GM19397 (cell line): ENCODE results near the gene TPP1.

ENCODE experiments used
- ATAC-seq: cut with Tn5 transposase; IDR thresholded peaks from one replicate; pipeline ENCODE4 v1.9.1; 2021; ENCODE audit warnings: mild to moderate bottlenecking, moderate library complexity; ENCODE audit not compliant: unreplicated experiment

TPP1 gene

GRCh38 chr11:6612213-6613041 is 6.8 kb downstream of the TPP1 start, which contains the start of gene TAF10:
Gene TAF10, minus strand, starts transcription at chr11:6612216. Its CDS starts 27 bp downstream, at chr11:6612189.
- peak; percentile 91 for ATAC-seq

DNA sequence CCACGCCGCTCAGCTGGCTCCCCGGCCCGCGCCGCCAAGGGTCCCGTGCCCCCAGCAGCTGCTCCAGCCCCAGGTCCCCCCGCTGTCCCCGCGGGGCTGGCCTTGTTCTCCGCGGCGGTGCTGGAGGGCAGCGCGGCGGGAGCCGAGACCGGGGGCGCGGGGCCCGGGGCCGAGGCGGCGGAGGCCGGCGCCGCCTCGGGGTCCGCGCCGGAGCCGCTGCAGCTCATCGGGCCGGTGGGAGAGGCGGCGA is 7.3 kb downstream of the TPP1 start:
- ATAC-seq = peak; percentile 22

GRCh38 chr11:6611092-6611962 is 7.9 kb downstream of the TPP1 start:
- no peak for ATAC-seq

DNA sequence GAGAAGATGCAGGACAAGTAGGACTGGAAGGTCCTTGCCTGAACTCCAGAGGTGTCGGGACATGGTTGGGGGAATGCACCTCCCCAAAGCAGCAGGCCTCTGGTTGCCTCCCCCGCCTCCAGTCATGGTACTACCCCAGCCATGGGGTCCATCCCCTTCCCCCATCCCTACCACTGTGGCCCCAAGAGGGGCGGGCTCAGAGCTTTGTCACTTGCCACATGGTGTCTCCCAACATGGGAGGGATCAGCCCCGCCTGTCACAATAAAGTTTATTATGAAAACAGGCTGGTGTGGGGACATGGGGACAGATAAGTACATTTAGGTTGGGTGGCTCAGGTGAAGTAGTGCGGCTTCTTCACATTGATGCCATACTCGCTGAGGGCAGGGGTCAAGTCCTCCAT is 8.6 kb downstream of the TPP1 start:
- no peak for ATAC-seq

DNA sequence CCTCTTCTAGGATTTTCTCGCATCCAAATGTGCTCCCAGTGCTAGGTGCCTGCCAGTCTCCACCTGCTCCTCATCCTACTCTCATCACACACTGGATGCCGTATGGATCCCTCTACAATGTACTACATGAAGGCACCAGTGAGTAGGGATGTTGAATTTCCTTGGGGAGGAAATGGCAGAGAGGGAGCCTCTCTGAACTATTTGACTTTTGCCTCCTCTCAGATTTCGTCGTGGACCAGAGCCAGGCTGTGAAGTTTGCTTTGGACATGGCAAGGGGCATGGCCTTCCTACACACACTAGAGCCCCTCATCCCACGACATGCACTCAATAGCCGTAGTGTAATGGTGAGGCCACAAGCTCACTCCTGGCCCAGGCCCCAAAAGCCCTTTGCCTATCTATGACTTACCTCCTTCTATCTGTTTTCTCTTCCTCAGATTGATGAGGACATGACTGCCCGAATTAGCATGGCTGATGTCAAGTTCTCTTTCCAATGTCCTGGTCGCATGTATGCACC is 9.7 kb downstream of the TPP1 start:
- no peak for ATAC-seq

DNA sequence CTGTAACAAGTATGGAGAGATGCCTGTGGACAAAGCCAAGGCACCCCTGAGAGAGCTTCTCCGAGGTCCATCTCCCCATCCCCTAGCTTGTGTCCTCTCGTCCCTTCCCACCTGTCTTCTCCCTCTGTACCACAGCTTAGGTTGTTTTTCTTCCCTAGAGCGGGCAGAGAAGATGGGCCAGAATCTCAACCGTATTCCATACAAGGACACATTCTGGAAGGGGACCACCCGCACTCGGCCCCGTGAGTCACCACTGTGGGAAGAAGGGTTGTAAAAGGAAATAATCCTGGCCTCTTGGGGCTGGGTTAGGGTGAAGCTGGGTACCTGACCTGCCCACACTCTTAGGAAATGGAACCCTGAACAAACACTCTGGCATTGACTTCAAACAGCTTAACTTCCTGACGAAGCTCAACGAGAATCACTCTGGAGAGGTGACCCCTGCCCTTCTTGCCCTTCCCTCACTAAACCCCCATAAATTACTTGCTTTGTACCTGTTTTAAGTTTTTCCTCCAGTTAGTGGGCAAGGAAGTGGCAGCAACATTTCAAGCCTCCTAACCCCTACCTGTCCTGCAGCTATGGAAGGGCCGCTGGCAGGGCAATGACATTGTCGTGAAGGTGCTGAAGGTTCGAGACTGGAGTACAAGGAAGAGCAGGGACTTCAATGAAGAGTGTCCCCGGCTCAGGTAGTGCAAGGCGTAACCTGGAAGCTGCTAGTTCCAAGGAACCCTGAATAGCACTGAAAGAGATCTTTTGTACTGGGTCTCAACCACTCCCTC is 10.3 kb downstream of the TPP1 start:
- ATAC-seq = no peak

DNA sequence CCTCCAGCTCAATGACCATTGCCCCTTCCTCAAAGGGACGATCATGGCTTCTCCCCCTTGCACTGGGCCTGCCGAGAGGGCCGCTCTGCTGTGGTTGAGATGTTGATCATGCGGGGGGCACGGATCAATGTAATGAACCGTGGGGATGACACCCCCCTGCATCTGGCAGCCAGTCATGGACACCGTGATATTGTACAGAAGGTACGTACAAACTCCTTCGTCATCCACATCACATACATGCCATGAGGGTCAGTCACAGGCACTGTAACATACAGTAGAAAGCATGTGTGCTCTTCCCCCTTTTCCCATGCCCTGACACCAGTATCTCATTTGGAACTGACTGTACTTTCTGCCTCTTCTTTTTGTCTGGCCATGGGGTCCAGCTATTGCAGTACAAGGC is 11.2 kb downstream of the TPP1 start:
- no peak for ATAC-seq

GRCh38 chr11:6607190-6607795 is 11.9 kb downstream of the TPP1 start:
- no peak for ATAC-seq

DNA sequence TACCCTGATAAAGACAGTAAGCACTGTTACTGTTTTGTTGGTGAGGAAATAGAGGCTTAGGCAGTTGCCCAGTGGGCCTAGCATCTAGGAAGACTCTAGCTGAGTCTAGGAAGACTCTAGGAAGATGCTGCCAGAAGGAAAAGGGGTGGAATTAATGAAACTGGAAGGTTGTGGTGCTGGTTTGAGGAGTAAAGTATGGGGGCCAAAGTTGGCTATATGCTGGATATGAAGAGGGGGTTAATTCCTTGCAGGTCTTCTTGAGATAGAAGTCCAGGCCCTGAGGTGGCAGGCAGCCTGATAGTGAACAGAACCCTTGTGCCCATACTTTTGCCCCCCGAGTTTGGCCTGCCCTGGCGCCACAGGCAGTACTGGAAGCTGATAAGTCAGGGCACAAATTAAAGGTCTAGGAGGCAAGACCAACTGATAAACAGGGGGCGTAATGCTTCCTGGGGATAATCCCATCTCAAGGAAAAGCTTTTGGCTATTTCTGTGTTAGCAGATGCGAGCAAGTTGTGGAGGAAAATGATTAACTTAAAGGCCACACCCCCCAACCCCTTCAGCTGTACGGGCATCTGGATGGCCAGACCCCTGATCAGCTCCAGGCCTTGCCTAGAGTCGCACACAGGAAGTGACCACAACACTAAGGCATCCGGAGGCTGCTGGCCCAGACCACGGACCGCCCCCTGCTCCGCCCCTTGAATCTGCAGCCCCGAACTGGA is 12.6 kb downstream of the TPP1 start:
- ATAC-seq = peak; percentile 44

DNA sequence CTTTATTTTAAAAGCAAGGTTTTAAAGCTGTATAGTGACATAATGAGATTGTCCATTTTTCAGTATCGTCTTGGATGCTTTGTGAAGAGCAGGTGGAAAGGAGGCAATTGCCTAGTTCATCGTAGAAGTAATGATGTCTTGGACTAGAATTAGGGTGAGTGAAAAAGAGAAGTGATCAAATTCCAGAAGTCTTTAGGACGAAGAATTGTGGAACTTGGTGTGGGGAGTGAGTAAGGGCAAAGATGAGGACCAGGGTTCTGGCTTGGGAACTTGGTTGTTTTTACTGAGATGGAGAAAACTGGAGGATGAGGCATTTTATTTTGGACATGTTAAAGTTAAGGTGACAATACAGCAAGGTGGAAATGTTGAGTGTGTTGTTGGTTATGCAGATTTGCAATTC is 14.4 kb downstream of the TPP1 start:
- no peak for ATAC-seq

DNA sequence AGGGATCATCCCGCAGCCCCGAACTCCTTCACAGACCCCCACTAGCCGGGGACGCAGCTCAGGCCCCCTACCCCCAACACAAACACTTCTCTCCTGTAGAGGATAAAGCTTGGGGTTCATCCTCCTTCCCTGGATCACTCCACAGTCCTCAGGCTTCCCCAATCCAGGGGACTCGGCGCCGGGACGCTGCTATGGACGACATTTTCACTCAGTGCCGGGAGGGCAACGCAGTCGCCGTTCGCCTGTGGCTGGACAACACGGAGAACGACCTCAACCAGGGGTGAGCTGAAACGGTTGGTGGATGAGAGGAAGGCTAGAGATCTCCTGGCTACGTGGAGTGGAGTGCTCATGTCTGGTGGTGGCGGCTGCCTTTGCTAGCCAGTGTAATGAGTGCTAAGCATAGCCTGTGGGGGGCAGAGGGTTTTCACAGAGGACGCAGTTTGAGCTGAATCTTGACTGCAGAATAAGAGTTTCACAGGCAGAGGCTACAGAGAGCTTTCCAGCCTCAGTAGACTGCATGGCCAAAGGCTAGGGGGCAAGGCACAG is 15.1 kb downstream of the TPP1 start:
- ATAC-seq = peak; percentile 19

DNA sequence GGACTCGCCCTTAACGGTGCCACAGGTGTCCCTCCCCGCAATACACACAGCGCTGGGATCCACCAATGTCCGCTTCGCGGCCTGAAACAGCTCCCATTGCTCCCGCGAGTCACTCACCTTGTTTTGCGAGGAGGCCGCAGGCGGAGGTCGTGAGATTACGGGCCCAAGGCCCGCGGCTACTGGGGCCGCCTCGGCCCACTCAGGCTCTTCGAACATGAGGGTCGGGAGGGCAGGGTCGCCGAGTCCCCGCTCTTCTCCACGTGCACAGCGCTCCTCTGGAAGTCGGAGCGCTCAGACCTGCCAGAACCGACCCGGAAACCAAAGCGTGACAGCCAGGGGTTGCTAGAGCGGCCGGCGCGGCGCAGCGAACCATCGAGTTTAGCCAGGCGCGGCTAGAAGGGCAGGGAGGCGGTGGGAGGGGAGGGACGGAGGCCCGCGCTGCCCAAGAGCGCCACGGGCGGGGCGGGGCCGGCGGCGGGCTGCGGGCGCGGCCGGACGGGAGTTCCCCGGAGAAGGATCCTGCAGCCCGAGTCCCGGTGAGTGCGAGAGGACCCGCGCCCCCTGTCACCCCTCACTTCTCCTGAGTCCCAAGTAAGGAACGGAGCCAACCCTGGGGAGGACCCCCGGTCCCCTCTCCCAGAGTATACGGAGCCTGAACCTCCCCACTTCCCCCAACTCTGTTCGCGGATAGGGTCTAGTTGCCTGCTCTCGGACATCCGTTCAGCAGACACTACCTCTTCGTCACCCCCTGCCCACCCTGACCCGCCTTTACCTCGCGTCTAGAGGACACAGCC is 15.7 kb downstream of the TPP1 start, which contains the start of the genes ILK and RRP8:
ILK (plus strand) TSS at position 488 of the 794 bp plus-strand sequence. CDS start 498 bp downstream, outside the sequence.
RRP8 (minus strand) TSS at position 330 of the 794 bp plus-strand sequence; CDS start at position 216, 114 bp downstream.
- ATAC-seq = peak; percentile 84

DNA sequence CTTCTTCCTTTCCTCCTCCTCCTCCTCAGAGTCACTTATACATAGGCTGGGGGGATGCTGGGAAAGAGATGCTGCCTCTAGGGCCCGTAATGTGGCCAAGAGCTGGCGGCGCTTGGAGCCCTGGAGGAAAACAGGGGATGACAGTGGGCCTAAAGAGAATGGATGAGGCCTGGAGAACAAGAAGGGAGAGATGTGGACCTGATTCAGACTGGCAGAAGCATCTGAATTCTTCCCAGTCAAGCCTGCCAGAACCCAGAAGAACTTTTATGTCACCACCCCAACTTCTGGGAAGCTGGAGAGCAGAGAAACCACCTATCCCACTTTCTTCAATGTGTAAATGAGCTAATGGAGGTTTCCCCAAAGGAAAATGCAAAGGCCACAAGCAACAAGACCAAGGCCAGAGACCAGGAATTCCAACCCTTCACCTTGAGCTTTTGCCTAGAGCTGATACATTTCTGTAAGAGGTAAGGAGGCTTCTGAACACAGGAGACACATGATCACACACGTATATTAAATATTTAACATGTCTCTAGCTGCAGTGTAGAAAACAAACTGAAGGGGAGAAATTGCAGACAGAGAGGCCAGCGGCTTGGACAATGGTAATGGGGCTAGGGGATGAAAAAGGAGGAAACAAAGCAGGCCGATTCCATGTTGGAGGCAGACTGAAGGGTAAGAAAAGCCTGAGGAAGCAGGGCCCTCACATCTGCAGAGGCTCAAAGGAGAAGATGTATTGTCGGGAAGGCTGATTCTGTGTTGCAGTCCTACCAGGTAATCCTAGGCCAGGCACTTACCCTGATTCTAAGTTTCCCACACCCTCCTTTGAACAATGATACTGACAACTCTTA is 16.9 kb downstream of the TPP1 start:
- ATAC-seq = no peak

GRCh38 chr11:6601041-6601461 is 18.2 kb downstream of the TPP1 start:
- ATAC-seq = no peak

DNA sequence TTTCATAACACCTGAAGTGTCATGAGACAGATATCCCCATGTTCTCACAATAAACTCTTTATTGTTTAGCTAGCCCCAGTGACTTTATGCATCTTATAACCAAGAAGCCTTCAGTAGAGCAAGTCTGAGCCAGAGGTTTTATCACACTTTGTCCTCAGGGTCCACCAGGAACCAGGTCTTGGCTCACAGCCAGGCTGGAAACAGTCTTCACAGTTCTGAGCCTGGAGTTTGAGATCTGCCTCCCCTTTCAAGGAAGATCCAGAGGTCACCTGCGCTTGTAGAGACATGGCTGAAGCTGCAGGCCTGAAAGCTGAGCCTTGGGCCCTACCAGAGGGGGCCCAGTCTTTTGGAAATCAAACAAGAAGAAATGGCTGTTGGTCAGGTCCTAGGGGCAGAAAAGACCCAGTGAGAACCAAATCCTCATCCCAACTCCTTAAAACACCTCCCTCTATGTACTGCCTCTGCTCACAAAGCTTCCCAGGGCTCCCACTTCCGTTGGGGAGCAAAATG is 19.3 kb downstream of the TPP1 start:
- no peak for ATAC-seq

DNA sequence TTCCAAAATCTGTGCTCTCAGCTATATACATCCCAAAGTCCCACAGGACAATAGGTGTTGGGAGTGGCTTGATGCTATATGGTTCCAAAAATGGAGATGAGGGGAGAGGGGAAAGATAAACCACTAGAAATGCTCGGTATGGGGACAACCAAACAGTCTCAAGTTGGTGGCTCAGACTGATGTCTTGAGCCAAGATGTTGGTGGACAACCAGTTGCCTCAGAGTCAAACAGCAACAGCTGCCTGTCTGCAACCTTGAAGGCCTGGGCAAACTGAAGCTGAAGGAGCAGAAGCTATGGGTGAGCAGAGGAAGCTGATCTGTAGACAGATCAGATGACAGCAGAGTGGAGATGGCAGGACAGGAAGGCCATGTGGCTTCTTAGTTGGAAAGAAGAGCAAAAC is 19.8 kb downstream of the TPP1 start:
- no peak for ATAC-seq

- ATAC-seq = no peak
Observed at GRCh38 chr11:6598555-6598954, 20.7 kb downstream of the TPP1 start.
